HG02884 (cell line): ENCODE results near the gene CEBPZ.
A peak's percentile ranks its signal among the peaks of the same experiment; 100 is the strongest.
"Not testable (repeated sequence)": the region's sequence is repeated elsewhere in the genome, so short reads cannot be mapped to it uniquely, and the experiment has no call there.

Source experiments
- ATAC-seq: cut with Tn5 transposase; IDR thresholded peaks from one replicate; pipeline ENCODE4 v1.9.1; 2021; ENCODE audit warnings: mild to moderate bottlenecking, moderate library complexity; ENCODE audit not compliant: unreplicated experiment

CEBPZ gene, protein sequence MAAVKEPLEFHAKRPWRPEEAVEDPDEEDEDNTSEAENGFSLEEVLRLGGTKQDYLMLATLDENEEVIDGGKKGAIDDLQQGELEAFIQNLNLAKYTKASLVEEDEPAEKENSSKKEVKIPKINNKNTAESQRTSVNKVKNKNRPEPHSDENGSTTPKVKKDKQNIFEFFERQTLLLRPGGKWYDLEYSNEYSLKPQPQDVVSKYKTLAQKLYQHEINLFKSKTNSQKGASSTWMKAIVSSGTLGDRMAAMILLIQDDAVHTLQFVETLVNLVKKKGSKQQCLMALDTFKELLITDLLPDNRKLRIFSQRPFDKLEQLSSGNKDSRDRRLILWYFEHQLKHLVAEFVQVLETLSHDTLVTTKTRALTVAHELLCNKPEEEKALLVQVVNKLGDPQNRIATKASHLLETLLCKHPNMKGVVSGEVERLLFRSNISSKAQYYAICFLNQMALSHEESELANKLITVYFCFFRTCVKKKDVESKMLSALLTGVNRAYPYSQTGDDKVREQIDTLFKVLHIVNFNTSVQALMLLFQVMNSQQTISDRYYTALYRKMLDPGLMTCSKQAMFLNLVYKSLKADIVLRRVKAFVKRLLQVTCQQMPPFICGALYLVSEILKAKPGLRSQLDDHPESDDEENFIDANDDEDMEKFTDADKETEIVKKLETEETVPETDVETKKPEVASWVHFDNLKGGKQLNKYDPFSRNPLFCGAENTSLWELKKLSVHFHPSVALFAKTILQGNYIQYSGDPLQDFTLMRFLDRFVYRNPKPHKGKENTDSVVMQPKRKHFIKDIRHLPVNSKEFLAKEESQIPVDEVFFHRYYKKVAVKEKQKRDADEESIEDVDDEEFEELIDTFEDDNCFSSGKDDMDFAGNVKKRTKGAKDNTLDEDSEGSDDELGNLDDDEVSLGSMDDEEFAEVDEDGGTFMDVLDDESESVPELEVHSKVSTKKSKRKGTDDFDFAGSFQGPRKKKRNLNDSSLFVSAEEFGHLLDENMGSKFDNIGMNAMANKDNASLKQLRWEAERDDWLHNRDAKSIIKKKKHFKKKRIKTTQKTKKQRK

DNA sequence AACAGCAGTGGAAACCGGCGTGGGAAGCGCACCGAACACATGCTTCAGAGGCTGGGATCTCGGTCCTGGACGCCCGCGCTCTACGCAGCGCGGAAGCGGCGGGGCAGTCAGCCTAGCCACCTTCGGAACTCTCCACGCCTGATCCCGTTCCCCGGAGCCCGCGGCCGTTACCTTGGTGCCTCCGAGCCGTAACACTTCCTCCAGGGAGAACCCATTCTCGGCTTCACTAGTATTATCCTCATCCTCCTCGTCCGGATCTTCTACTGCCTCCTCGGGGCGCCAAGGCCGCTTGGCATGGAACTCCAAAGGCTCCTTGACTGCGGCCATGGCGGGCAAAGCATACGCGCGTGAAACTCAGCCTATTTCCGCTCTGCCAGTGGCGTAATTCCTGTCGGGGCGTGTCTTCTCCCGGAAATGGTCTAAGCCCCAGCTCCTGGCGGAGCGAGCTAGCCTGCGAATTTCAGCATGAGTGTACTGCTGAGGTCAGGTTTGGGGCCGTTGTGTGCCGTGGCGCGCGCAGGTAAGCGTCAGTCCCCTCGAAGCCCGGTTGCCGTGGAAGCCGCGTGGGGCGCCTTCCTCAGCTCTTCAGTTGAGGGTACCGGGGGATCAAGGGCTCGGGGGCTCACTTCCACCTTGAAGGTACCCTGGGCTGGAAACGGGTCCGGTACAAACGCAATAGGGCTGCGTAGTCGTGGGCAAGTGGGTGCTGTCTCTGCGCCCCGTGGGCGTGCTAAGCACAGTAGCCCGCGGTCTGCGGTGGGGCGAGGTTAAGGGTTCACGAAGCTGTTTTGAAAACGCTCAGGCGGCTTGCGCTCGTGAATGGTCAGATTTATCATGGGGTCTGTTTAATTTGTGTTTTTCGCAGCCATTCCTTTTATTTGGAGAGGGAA is at the start of gene CEBPZ, which contains the start of gene NDUFAF7:
Gene CEBPZ, minus strand, starts transcription at position 356 of the 890 bp plus-strand sequence. Its CDS starts 29 bp downstream, at position 327.
Gene NDUFAF7, plus strand, starts transcription at position 418 of the 890 bp plus-strand sequence. Its CDS starts 48 bp downstream, at position 466.
- ATAC-seq: peak; percentile 94

DNA sequence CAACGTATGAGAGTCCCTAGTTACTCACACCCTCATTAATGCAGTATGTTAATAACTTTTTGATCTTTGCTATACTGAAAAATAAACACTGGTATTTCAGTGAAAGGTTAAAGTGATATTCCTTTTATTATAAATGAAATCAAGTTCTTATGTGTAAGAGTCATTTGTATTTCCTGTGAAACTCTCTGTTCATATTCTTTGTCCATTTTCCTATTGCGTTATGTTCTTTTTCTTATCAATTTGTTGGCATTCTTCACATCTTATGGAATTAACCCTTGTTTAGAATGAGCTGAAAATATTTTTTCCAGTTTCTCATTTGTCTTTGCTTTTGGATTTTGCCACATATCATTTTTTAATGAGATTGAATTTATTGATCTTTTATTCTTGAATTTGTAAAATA is 44.9 kb upstream of the CEBPZ start:
- no peak for ATAC-seq

DNA sequence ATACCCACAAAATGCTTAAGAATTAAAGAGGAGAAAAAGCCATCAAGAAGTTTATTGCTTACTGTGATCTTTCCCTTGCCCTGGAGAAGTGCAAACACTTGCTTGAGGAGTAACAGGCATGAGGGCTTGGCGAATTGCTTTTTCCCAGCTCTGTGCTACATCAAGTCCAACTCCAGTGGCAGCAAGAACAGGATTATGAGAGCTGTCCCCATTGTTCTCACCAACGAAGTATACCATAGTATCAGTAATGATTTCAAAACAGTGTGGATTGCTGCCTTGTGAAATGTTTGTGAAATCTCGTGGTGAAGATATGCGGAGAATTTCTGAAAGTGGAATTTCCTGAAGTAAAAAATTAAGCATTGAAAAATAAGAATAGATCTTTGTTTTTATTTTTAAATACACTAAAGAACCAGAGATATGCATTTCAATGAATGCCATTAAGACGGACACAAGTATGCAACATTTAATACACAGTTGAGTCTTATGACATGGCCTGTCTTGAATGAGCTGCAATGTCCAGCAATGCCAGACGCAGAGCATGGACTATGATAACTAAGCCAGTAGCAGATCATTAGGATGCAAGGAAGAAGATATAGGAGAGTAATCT is 43.1 kb upstream of the CEBPZ start:
- ATAC-seq: no peak

- ATAC-seq: no peak
Observed at GRCh38 chr2:37271376-37272067, 40.1 kb upstream of the CEBPZ start.

DNA sequence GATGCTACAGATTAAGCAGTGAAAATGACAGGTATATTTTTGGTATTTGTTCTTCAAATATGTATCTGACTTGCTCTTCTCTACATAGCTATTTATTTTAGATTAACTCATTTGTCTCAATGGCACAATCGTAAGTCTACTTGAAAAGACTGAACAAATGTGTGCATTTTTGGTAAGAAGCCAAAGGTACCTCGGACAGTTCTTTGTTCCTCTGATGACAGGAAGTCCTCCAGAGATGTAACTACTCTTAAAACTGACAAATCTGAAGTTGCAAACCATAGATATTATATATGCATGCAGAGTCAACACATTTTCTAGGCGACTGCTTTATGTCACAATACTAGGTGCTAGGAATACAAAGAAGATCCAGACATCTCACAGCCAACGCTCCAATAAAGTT is 36.7 kb upstream of the CEBPZ start:
- no peak for ATAC-seq

DNA sequence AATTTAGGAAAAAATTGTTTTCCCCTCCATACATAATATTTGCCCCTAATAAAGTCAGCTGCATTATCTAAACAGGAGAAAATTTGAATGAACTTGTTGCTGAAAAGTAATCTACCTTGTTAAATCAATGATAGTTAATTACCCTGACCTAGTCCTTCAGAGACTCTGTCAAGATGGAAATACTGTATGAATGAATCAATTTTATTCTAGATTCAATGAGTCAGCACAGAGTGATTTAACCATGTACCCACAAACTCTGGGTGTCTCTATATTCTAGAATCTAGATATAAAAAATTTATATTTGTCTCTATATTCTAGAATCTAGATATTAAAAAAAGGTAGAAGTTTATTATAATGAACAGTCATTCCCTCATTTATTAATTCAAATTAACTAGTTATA is 36.3 kb upstream of the CEBPZ start:
- no peak for ATAC-seq

DNA sequence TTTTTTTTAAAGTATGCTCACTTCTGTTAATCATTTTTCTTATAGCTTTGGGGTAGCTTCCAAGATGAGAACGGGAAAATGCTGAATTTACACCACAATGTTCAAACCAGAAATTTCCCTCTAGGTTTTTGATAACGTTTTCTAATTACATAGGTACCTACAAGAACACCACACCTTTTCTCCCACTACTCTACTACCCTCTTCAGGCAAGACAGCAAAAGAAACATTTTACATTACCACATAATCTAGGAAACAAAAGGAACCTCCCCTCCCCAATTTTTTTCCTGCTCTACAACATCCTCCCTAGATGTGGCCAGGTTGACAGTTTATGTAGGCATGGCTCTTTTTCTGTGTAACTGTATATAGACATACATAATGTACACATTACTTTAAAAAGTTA is 32.4 kb upstream of the CEBPZ start:
- no peak for ATAC-seq

DNA sequence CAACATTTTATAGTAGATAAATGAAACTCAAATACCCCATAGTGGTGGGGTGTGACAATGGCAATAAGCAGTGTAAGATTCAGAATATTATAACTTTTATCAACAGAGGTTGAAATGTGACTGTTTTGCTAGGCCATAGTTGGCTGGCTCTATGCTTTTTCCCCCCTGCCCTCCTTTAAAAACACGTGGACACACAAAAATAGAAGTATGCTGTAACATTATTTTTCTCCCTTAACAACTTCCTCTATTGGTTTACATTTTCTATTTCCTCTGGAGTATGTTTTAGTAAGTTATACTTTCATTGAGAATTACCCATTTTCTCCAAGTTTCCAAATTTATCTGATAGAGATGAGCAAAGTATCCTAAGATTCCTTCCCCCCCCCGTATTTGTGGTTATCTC is 31.1 kb upstream of the CEBPZ start:
- ATAC-seq: no peak

DNA sequence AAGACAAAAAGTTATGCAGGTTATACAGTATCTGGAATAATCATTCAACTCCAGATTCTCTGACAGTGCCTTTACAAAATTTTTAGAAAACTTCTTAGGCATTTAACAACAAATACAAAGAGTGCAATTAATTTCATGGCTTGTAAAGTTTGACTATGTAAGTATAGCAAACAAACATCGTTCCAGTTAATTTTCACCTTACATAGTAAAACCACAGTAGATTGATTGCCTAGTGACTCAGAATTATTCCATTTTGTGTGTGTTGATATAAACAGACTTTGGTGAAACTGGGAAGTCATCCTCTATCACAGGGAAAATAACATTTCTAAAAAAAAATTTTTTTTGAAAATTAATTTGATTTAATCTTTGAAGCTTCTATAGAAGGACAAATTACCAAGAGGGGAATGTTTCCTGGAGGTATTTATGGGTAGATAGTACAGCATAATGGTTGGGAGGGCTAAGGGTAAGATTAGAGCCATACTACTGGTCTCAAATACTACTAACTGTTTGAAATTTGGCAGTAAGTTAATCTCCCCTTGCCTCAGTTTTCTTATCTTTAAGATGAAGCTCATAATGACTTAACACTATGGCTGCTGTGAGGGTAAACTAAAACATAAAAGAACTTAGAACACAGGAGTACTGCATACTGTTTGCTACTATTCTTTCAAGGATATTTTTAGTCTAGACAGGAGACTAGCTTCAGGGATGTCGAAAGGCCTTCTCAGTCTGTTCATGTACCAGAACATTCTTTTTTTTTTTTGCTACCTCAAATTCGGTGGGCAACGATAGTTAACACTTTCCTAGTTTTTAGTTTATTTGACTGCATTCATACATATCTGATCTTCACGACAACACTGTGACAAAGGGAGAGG is 19.7 kb upstream of the CEBPZ start:
- ATAC-seq: no peak

GRCh38 chr2:37246205-37246604 is 14.8 kb upstream of the CEBPZ start:
- ATAC-seq: no peak

DNA sequence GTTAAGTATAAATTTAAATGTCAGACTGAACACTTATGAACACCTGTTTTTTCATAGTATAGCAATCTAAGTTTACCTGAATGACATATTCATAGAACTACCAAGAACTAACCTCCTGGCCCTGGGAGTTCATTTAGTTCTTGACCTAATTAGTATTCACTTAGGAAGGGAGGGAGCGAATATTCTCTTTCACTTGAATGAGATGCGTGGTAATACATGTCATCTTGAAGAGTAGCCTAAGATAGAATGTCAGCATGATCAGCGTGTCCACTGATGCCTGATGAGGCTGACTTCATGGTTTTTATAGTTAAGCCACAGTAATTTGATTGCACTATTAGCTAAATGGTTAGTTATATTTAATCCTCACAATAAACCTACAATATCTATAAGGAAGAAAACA is 13.4 kb upstream of the CEBPZ start:
- ATAC-seq: no peak

GRCh38 chr2:37244017-37244416 is 12.6 kb upstream of the CEBPZ start:
- ATAC-seq: peak; percentile 95

GRCh38 chr2:37243435-37243834 is 12.0 kb upstream of the CEBPZ start:
- no peak for ATAC-seq

GRCh38 chr2:37232131-37232933 is 936 bp upstream of the CEBPZ start:
- ATAC-seq: no peak

GRCh38 chr2:37230581-37230980 is 815 bp downstream of the CEBPZ start:
- ATAC-seq: no peak

- no peak for ATAC-seq
Observed at GRCh38 chr2:37228788-37229187, 2.6 kb downstream of the CEBPZ start.

GRCh38 chr2:37226863-37227262 is 4.5 kb downstream of the CEBPZ start:
- ATAC-seq: no peak

DNA sequence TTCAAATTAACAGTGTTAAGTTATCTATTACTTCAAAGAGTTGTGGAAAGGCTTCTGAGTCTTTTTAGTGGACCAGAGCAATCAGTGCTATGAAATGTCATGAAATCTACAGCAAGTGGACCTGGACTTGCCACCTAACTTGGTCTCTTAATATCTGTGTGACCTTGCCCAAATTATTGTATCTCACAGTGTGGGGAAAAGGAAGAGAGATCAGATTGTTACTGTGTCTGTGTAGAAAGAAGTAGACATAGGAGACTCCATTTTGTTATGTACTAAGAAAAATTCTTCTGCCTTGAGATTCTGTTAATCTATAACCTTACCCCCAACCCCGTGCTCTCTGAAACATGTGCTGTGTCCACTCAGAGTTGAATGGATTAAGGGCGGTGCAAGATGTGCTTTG is 6.3 kb downstream of the CEBPZ start:
- not testable (repeated sequence) for ATAC-seq
